ENCODE data around the gene ZNF184. TPM values are rescaled to one million over a fixed set of nuclear protein-coding genes. Genes with fewer than 3 reads are reported as not detected.

ZNF184 gene
- total and polyA plus RNA-seq, 4 donors: 1.4 to 11.9 (median 3.7) TPM

GRCh38 chr6:27414996-27415395 lies 57.9 kb downstream of the ZNF184 start:
- TF ChIP-seq CTCF (IDR thresholded peaks at IDR 0.05; ENCODE audit: control extremely low read depth, extremely low read depth): no peak
- H3K36me3 ChIP-seq (ENCODE audit: control insufficient read depth in 4 of 4, insufficient read depth in 4 of 4, low read length in 4 of 4): peaks cover 0 to 1% (median 0%) of the 10 kb centered on the region in 4 donors
- WGBS, 2 donors: 88 to 95% methylated on average over 1 of the region's 1 CpG
- no peak for ATAC-seq (ENCODE audit: insufficient read depth, low FRiP score)
- H3K4me3 ChIP-seq: no peak overlapping the region
- H3K4me1 ChIP-seq (ENCODE audit: control insufficient read depth in 5 of 5, insufficient read depth in 5 of 5, low read length in 5 of 5): no peaks in the 10 kb centered on the region
- peaks cover 0 to 2% (median 0%) of the 10 kb centered on the region in 3 donors for H3K27me3 ChIP-seq (ENCODE audit: control insufficient read depth in 3 of 3, insufficient read depth in 3 of 3, low read length in 2 of 3)
- H3K9me3 ChIP-seq (ENCODE audit: control insufficient read depth in 4 of 4, insufficient read depth in 3 of 4, low read length in 3 of 4): no peaks in the 10 kb centered on the region
- H3K27ac ChIP-seq (ENCODE audit: low read depth in 1 of 2, low read length in 1 of 2): no peak overlapping the region
- DNase-seq: no peak
- H3K9ac ChIP-seq (ENCODE audit: insufficient read depth in 1 of 2, low read length in 2 of 2): no peak overlapping the region

GRCh38 chr6:27414300-27414699 lies 58.6 kb downstream of the ZNF184 start:
- 82 to 83% methylated on average over 4 of the region's 4 CpGs for WGBS, 2 donors
- H3K4me3 ChIP-seq: no peak overlapping the region

GRCh38 chr6:27407153-27407814 lies 65.6 kb downstream of the ZNF184 start:
- no peak for TF ChIP-seq CTCF (IDR thresholded peaks at IDR 0.05; ENCODE audit: control extremely low read depth, extremely low read depth)
- 79 to 83% methylated on average over 8 of the region's 8 CpGs for WGBS, 2 donors
- peaks cover 0 to 7% (median 1%) of the 10 kb centered on the region in 4 donors for H3K9me3 ChIP-seq (ENCODE audit: control insufficient read depth in 4 of 4, insufficient read depth in 3 of 4, low read length in 3 of 4)

More at GRCh38 chr6:27414300-27414699, 58.6 kb downstream of the ZNF184 start:
- no peak for TF ChIP-seq CTCF (IDR thresholded peaks at IDR 0.05; ENCODE audit: control extremely low read depth, extremely low read depth)
- Histone ChIP-seq H3K4me1 (ENCODE audit: control insufficient read depth in 5 of 5, insufficient read depth in 5 of 5, low read length in 5 of 5) (no peaks in the 10 kb centered on the region), H3K27me3 (ENCODE audit: control insufficient read depth in 3 of 3, insufficient read depth in 3 of 3, low read length in 2 of 3) (no peaks in the 10 kb centered on the region), H3K27ac (ENCODE audit: low read depth in 1 of 2, low read length in 1 of 2) (no peak overlapping the region), H3K36me3 (ENCODE audit: control insufficient read depth in 4 of 4, insufficient read depth in 4 of 4, low read length in 4 of 4) (no peaks in the 10 kb centered on the region), H3K9ac (ENCODE audit: insufficient read depth in 1 of 2, low read length in 2 of 2) (no peak overlapping the region), H3K9me3 (ENCODE audit: control insufficient read depth in 4 of 4, insufficient read depth in 3 of 4, low read length in 3 of 4) (no peaks in the 10 kb centered on the region)
- peak in 1 of 3 donors; percentile 3 for DNase-seq
- no peak for ATAC-seq (ENCODE audit: insufficient read depth, low FRiP score)

More at GRCh38 chr6:27407153-27407814, 65.6 kb downstream of the ZNF184 start:
- Histone ChIP-seq H3K4me1 (ENCODE audit: control insufficient read depth in 5 of 5, insufficient read depth in 5 of 5, low read length in 5 of 5) (no peaks in the 10 kb centered on the region), H3K27ac (ENCODE audit: low read depth in 1 of 2, low read length in 1 of 2) (no peak overlapping the region), H3K4me3 (no peak overlapping the region), H3K27me3 (ENCODE audit: control insufficient read depth in 3 of 3, insufficient read depth in 3 of 3, low read length in 2 of 3) (no peaks in the 10 kb centered on the region), H3K36me3 (ENCODE audit: control insufficient read depth in 4 of 4, insufficient read depth in 4 of 4, low read length in 4 of 4) (no peaks in the 10 kb centered on the region), H3K9ac (ENCODE audit: insufficient read depth in 1 of 2, low read length in 2 of 2) (no peak overlapping the region)
- ATAC-seq (ENCODE audit: insufficient read depth, low FRiP score) (no peak), DNase-seq (no peak)
